Activated naive CD4-positive, alpha-beta T cell treated with anti-CD3 and anti-CD28 coated beads, Interleukin-2, amount 10 ng/mL, durations not matched to agents 5 hours and 36 hours (primary cell): ENCODE results near the gene SHANK3. TPM values are rescaled to one million over a fixed set of nuclear protein-coding genes. Genes with fewer than 3 reads are reported as not detected.

Source experiments
- total RNA-seq, 2 experiments: library from RNA; stranded (reverse); gene quantifications; one replicate each; pipeline ENCODE4 v1.2.3, GENCODE V29; 2021

The SHANK3 gene
- not detected for total RNA-seq

DNA sequence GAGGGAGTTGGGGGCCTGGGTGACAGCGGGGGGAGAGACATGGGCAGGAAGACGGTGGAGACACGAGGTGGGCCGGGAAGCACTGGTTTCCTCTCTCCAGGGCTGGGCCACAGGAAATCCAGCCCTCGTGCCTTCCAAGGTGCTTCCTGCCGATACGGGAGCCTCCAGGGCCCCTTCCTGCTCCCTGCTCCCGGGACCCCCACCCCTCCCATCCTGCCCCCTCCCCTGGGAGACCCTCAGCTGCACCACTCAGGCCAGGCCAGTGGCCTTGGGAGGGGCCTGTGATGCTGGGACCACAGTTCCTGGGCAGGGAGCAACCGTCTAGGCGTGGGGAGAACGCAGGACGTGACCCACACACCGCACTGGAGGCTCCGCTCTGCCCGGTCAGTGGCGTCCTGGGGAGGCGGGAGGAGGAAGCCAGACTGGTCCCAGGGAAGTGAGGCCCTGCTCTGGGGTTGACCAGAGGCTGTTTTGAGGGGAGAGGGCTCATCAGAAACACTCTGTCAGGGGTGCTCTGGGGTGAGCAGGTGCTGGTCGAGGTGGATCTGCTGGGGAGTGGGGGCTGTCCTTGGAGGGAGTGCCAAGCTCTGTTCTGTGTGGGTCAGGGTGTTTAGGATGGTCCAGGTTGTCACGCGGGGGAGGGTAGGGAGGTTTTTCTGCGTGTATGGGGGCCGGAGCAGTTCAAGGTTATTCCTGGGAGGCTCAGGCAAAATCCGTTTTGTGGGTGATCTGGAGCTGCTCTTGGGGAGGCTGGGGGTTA lies at the start of gene SHANK3:
TSS of gene SHANK3 (plus strand) at position 353 of the 760 bp plus-strand sequence.

DNA sequence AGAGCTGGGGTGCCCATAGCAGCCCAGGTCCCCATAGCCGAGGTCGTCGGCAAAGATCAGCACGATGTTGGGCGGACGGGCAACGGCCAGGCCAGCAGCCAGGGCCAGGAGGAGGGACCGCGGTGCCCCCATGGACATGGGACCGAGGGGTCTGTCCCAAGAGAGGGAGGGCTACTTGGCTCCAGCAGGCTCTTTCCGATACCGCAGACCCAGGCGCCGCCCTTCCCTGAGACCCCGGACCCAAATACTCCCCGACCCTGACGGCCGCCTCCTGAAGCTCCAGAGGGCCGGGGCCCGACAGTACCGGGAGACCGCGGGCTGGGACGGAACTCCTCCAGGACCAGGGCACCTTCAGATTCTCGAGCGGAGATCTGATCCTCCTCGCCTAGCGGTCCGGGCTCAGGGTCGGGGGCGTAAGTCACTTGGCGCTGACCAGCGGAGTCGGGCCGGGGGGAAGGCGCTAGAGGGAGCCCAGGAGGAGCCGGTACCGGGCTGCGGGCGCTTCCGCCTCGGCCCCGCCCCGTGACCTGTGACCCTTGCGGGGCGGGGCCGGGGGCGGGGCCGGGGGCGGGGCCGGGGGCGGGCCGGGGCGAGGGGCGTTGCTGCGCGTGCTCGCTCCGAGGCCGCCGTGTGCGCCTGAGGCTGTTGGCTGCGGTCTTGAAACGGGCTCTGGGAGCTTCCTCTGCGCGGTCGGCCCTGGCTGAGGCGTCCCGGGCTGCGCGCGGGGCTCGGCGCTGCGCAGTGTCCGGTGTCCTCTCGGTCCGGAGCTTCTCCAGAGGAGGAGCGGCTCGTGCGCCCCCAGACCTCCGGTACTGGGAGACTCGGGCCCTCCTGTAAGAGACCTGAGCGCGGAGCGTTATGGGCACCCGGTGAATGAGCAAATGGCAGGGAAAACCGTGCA lies 44.7 kb upstream of the SHANK3 start, which contains the start of gene ARSA:
TSS of gene ARSA (minus strand) at position 511 of the 901 bp plus-strand sequence. CDS start at position 138, 373 bp downstream.

Other genes starting within 250 kb of the SHANK3 start
- 100 to 1,000 TPM; 174 to 186 TPM for gene SBF1, start 197.8 kb upstream of the SHANK3 start, total RNA-seq
- gene ADM2, start 191.3 kb upstream of the SHANK3 start, total RNA-seq = 1 to 10 TPM; 4.6 to 6.1 TPM
- not detected for gene MIOX, start 186.0 kb upstream of the SHANK3 start, total RNA-seq
- 100 to 1,000 TPM; 106 to 107 TPM for gene LMF2, start 165.1 kb upstream of the SHANK3 start, total RNA-seq
- gene NCAPH2, start 164.6 kb upstream of the SHANK3 start, total RNA-seq = 10 to 100 TPM; 83.5 to 88.7 TPM
- 10 to 100 TPM in 1 of 2 experiments, 1 to 10 TPM in 1; 3.8 to 11.7 TPM for gene SCO2, start 147.2 kb upstream of the SHANK3 start, total RNA-seq
- gene TYMP, start 142.8 kb upstream of the SHANK3 start, total RNA-seq = 10 to 100 TPM; 39.2 to 41.7 TPM
- 1 to 10 TPM; 6.4 to 7.6 TPM for gene KLHDC7B, start 126.9 kb upstream of the SHANK3 start, total RNA-seq
- gene SYCE3, start 109.9 kb upstream of the SHANK3 start, total RNA-seq = not detected
- 10 to 100 TPM; 54.9 to 59.9 TPM for gene CPT1B, start 94.4 kb upstream of the SHANK3 start, total RNA-seq
- gene CHKB, start 90.0 kb upstream of the SHANK3 start, total RNA-seq = 100 to 1,000 TPM; 111 to 117 TPM
- gene MAPK8IP2, start 72.0 kb upstream of the SHANK3 start, total RNA-seq = under 1 TPM; 0.12 to 0.28 TPM
- gene ARSA, start 44.7 kb upstream of the SHANK3 start, total RNA-seq = 10 to 100 TPM; 56.8 to 59.1 TPM
- not detected for gene ACR, start 65.4 kb downstream of the SHANK3 start, total RNA-seq
- gene RABL2B, start 110.8 kb downstream of the SHANK3 start, total RNA-seq = 10 to 100 TPM; 25.8 to 28.2 TPM